Left forelimb (tissue), 1 donor: ENCODE measurements around the gene ARID5A.
"Not testable (repeated sequence)": the region's sequence is repeated elsewhere in the genome, so short reads cannot be mapped to it uniquely, and the experiment has no call there.

Experiments
- DNase-seq: peaks from one replicate; pipeline ENCODE4 v3.0.0-alpha.2; 2018; ENCODE audit warnings: low spot score

Gene ARID5A

GRCh38 chr2:96556441-96557330 is 20.1 kb downstream of the ARID5A start:
- no peak for DNase-seq

- DNase-seq, result not testable (repeated sequence)
These were observed 20.9 kb downstream of the ARID5A start for GRCh38 chr2:96557421-96557820.

DNA sequence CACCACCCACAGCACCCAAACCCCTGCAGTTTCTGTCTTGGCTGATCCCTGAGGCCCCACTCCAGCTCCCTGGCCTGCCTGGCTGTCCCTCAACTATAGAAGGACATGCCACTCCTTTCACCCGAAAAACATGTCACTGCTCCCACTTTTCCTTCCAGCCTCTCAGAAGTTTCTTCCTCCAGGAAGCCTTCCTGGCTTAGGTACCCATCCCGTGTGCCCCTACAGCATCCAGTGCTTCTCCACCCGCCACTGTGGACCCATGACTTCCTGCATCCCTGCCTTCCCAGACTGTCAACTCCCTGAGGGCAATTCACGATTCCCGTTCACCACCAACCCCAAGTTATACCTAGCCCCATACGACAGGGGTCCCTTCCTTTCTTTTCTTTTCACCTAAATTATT is 21.5 kb downstream of the ARID5A start:
- DNase-seq, result no peak

GRCh38 chr2:96558485-96558884 is 21.9 kb downstream of the ARID5A start:
- DNase-seq, result no peak

DNA sequence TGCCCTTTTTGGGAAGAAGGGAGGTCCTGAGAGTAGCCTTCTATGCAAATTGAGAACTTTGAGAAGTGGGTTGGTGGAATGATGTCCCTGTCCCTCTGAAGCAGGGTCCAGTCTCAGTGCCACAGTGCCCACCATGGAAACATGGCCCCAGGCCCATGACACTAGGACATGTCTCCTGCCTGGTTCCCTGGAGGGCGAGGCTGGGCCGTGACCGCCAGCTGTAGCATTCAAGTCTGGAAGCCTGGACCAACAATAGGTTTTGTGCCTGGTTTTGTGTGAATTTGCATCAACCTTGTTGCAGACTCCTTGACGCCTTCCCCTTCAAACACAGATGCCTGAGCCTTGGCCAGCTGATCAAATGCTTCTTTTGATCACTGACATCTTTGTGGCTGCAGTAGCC is 27.5 kb downstream of the ARID5A start:
- no peak for DNase-seq

DNA sequence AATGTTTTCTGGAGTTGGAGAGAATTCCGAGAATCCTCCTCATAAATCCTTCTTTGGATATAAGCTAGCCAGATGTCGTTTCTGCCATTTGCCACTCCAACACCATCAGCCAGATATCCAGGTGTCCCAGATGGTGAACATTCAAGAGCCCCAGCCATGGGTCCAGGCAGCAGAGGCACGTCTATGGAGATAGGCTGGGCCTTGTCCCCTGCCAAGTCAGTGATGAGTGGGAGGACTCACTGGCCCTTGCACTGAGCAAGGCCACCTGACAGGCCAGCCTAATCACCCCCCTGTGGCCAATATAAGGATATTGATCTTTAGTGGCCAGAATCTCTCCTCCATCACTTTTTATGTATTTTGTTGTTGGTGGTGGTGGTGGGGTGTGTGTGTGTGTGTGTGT is 28.0 kb downstream of the ARID5A start:
- DNase-seq, result no peak

DNA sequence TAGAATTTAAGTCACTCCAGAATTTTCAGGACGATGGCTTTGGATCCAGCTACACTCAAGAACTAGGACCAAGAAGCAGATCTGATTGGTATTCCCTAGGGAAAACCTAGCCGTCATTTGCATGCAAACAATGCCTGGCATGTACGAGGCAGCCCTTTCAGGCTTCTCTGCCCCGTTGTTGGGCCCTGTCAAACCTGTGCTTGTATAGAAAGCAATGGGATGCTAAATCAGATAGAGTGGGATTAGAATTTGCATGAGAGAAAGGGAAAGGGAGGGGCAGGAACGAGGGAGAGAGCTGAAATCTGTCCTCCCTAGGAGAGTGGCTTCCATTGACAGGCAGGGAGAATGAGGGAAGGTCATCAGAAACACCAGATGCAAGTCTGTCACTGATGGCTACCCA is 28.6 kb downstream of the ARID5A start:
- DNase-seq, result no peak

GRCh38 chr2:96568094-96568493 is 31.5 kb downstream of the ARID5A start:
- DNase-seq, result no peak

DNA sequence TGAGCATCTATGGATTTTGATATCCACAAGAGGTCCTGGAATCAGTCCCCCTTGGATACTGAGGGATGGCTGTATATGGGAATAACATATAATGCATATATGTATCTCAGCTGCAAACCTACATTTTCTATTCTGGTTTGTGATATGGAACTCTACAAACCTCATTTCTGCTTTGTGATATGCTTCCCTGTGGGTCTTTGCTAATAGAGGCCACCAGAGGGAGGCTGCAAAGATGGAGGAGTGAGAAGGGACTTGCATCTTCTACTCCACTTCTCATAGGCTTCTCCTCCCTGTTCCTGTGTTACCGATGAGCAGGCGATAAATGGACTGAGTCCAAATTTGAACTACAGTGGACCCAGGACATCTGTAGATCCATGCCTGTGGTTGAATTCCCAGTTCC is 37.8 kb downstream of the ARID5A start:
- DNase-seq, result no peak

DNA sequence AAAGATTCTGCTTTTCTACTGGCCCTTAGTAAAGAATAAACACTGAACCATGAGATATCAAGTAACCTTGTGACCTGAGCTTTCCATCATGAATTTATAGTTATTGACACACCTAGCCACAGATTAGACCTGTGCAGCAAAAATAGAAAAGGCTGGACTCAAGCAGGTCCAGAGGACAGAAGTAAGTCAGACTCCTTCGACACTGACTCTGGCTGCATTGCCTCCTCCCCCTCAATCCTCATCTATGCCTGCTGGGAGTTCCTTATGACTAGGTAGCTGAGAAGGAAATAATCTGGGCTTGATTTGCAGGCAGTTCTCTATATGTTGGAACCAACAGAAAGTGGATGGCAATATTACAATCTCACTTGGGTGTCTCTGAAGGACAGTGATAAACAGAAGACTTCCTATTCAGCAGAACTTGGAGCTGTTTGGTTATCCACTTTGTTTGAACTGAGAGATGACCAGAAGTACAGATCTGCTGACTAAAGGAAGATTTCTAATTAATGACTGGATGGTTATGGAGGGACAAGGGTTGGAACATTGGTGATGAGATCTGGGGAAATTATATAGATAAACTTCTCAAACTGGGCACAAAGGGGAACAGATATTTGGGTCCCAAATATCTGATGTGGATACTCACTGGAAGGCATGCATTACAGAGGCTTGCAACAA is 39.4 kb downstream of the ARID5A start:
- no peak for DNase-seq

GRCh38 chr2:96577501-96577900 is 40.9 kb downstream of the ARID5A start:
- DNase-seq, result no peak

GRCh38 chr2:96578731-96579130 is 42.2 kb downstream of the ARID5A start:
- DNase-seq, result no peak

GRCh38 chr2:96579422-96579821 is 42.9 kb downstream of the ARID5A start:
- DNase-seq, result no peak

DNA sequence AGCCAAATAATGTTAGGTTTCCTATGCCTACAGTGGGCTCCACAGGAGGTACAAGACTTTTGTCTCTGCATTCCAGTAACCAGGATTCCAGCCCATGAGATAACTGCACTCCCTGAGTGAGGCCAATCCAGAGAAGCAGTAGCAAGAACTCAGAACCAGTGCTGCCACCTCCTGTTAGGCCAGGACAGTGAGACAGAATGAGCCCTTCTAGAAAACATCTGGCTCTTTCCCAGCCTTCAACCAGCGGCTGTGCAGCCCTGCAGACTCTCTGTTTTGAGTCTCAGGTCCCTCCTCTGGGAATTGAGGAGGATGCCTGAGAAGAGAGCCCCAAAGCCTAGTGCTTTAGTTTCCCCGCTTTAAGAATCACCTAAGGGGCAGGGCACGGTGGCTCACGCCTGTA is 44.2 kb downstream of the ARID5A start:
- no peak for DNase-seq

DNA sequence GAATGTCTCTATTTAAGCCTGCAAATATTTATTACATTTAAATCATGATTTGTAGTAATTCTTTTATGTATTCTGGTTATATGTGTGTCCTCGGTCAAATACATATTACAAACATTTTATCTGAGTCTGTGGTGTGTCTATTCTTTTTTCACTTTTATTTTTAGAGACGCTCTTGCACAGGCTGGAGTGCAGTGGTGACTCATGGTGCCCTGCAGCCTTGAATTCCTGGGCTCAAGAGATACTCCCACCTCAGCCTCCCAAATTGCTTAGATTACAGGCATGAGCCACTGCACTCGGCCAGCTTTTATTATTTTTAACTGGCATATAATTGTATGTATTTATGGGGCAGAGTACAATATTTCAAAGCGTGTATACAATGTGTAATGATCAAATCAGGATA is 47.5 kb downstream of the ARID5A start:
- no peak for DNase-seq

- DNase-seq, result no peak
These were observed 51.3 kb downstream of the ARID5A start for GRCh38 chr2:96587843-96588242.

DNA sequence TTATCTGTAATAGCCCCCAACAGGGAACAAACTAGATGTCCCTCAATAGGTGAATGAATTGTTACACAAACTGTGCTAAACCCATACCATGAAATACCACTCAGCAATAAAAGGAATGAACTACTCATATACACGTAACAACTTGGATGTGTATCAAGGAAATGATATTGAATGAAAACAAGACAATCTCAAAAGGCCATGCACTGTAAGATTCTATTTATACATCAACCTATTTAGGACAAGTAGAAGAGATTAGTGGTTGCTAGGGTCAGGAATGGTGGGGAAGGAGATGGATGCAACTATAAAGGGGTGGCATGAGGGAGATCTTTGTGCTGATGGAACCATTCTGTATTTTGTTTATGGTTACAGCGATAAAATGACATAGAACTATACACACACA is 54.5 kb downstream of the ARID5A start:
- DNase-seq, result no peak

DNA sequence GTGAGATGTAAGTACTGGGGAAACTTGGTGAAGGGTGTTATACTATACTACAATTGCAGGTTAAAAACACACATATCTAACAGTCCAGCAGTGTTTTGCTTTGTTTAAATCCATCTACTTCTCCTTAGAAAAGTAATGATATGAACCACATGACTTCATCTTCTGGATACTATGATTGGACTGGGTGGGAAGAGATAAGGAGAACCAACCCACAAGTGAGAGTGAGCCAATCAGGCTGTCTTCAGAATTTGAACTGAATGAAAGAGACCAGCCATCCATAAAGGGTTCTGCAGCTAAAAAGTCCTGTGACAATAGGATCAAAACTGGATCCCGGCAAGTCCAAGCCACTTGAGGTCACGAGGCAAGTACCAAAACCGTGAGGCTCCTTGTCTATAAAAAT is 54.9 kb downstream of the ARID5A start:
- DNase-seq, result no peak

GRCh38 chr2:96594282-96594681 is 57.7 kb downstream of the ARID5A start:
- no peak for DNase-seq

- no peak for DNase-seq
These were observed 58.2 kb downstream of the ARID5A start for GRCh38 chr2:96594691-96595152.

DNA sequence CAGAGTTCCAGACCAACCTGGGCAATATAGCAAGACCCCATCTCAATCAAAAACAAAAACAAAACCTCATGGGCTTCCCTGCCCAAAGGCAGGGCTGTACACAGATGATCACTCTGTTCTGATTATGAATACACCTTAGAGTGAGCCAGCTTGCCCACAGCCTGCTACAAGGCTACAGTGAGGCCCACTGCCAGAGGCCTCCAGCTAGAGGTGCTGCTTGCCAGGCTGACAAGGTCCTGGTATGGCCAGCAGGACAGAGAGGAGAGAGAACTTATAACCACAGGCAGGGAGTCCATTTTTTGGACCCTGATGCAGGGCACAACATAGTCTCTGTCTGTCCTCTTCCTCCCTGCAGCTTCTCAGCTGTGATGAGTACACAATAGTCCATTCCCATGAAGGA is 60.0 kb downstream of the ARID5A start:
- no peak for DNase-seq

DNA sequence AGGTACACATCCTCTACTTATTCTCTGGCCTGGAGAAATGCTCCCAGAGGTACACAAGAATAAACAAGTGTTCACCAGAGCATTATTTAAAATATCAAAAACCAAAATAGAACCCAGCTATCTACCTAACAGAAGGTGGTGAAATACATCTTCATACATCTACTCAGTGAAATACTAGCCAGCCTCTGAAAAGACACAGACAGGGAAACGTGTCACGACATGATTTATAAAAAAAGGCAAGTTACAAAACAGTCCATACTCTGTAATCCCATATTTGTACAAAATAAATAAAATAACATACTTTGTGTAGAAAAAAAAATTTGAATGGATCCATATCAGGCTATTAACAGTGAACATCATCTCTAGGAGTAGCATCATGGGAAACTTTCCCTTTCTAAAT is 63.4 kb downstream of the ARID5A start:
- DNase-seq, result no peak
